Measurements from ENCODE around the gene SLC49A3.

Gene SLC49A3

DNA sequence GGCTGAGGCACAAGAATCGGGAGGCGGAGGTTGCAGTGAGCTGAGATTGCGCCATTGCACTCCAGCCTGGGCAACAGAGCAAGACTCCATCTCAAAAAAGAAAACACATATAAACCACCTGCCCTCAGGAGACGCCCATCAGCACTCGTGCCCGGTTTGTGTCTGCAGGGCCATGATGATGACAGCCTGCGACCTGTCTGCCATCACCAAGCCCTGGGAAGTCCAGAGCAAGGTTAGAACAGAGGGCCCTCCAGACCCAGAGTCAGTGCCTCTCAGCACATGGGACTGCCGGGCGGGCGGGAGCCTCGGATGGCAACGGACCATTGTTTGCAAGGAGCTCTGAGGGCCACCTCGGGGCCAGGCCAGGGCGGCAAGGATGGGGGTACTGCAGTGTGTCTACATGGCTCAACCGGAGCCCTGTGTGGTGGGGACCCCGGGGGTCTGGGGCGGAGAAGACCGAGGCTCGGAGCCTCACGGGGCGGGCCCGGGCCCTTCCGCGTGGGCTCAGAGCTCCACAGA lies 24.2 kb downstream of the SLC49A3 start:
- no peak for DNase-seq

- DNase-seq, result peak; percentile 91
Measured at GRCh38 chr4:663438-664428, 25.2 kb downstream of the SLC49A3 start.

- no peak for DNase-seq
Measured at GRCh38 chr4:663046-663437, 25.9 kb downstream of the SLC49A3 start.

DNA sequence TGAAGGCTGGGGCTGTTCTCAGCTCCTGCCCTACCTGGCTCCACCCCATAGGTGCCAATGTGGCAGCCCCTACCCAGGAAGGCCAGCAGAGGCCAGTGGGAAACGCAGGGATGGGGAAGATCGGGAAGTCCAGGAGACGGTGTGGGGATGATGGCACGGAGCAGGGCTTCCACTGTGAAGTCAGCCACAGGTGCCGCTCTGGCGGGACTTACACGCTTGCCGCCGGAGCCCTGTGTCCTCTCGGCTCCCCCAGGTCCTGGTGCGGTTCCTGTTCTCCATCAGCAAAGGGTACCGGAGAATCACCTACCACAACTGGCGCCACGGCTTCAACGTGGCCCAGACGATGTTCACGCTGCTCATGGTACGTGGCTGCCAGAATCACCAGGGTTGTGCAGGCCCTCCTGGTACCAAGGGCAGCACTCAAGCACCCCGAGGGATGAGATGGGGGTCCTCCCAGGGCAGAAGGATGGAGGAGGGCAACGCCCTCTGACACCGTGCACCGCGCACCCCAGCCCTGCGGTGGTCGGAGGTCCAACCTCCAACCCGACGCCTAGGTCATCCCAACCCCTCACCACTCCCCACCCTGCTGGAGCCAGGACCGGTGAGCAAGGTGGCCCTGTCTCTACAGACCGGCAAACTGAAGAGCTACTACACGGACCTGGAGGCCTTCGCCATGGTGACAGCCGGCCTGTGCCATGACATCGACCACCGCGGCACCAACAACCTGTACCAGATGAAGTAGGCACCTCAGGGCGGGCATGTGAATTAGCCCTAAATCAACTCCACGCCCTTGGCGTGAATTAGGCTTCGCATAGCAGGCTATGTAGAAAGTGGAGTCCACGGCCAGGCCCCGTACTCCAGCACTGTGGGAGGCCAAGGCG lies 26.8 kb downstream of the SLC49A3 start:
- no peak for DNase-seq

DNA sequence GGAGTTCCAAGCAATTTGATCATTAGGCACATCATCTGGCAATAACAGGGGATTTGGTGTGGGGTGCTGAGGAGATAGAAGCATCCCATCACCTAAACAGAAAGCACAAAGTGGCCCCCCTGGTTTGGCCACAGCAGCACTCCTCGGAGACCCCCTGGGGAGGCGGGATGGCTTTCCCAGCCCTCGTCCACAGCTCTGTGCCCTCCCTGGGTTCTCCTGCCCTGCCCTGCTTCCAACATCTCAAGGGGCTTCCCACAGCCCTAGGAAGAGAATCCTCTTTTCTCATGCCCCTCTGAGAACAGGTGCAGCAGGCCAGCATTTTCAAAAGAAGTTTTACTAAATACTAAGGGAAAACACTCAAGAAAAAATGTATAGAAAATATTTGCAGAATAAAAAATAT lies 27.7 kb downstream of the SLC49A3 start:
- no peak for DNase-seq

- no peak for DNase-seq
Measured at GRCh38 chr4:660401-660800, 28.6 kb downstream of the SLC49A3 start.

DNA sequence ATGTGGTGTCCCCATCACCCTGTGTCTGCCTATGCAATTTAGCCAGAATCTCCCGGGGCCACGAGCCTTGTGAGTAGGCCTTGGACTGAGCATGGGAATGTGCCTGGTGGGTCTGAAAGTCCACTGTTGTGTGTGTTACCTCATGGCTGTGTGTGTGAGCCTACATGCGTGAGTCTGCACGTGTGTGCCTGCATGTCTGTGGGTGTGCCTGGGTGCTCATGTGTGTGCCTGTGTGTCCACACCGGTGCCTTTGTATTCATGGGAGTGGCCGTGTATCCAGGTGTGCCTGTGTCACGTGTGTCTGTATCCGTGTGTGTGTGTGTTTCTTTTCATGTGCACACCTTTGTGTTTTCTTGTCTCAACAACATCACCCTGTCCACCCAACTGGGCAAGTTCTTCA lies 29.1 kb downstream of the SLC49A3 start:
- no peak for DNase-seq

DNA sequence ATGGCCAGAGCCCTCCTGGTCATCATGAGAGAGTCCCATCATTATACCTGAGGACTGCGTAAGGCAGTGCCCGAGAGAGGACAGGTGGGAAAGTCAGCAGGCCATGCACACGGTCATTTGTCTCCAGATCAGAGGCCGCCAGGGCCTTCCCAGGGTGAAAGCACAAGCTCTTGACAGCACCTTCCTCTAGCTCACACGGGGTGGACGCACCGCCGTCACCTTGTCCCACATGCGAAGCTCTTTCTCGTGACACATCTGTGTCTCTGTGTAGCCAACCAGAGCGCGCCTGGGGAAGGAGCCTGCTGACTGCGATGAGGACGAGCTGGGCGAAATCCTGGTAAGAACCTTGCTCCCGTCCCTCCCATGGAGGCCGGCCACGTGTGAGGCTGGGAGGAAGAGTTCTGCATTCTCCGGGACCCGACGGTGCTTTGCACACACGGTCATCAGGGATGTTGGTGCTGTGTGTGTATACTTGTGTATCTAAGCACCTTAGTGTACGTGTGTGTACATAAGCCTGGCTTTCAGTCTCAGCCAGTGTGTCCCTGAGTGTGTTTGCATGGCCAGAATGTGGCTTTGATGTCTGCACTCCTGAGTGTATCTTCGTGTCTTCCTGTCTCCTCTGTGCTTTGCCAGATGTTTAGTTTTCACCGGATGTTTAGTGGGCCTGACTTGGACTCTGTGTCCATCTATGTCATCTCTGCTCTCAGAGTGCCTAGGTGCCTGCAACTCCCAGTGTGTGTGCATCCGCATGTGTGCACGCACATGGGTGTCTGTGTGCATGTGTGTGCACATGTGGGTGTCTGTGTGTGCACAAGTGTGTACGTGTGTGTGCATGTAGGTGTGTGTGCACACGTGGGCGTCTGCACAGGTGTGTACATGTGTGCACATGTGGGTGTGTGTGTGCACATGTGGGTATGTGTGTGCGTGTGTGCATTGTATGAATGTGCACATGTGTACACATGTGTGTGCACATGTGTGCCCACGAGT lies 30.0 kb downstream of the SLC49A3 start:
- DNase-seq, result no peak

DNA sequence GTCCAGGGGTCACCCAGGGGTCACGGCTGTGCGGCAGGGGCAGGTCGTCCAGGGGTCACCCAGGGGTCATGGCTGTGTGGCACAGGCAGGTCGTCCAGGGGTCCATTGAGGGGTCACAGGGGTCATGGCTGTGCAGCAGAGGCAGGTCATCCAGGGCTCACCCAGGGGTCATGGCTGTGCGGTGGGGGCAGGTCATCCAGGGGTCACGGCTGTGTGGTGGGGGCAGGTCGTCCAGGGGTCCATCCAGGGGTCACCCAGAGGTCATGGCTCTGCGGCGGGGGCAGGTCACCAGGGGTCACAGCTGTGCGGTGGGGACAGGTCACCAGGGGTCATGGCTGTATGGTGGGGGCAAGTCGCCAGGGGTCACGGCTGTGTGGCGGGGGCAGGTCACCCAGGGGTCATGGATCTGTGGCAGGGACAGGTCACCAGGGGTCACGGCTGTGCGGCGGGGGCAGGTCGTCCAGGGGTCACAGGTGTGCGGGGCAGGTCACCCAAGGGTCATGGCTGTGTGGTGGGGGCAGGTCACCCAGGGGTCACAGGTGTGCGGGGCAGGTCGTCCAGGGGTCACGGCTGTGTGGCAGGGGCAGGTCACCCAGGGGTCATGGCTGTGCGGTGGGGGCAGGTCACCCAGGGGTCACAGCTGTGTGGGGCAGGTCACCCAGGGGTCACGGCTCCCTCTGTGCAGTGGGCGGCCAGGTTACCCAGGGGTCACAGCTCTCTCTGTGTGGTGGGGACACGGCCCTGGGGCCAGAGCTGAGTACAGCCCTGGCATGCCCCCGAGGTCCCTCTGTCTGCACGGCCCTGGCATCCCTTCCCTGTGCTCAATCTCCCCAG lies 30.9 kb downstream of the SLC49A3 start:
- no peak for DNase-seq

- no peak for DNase-seq
Measured at GRCh38 chr4:657338-657833, 31.6 kb downstream of the SLC49A3 start.

DNA sequence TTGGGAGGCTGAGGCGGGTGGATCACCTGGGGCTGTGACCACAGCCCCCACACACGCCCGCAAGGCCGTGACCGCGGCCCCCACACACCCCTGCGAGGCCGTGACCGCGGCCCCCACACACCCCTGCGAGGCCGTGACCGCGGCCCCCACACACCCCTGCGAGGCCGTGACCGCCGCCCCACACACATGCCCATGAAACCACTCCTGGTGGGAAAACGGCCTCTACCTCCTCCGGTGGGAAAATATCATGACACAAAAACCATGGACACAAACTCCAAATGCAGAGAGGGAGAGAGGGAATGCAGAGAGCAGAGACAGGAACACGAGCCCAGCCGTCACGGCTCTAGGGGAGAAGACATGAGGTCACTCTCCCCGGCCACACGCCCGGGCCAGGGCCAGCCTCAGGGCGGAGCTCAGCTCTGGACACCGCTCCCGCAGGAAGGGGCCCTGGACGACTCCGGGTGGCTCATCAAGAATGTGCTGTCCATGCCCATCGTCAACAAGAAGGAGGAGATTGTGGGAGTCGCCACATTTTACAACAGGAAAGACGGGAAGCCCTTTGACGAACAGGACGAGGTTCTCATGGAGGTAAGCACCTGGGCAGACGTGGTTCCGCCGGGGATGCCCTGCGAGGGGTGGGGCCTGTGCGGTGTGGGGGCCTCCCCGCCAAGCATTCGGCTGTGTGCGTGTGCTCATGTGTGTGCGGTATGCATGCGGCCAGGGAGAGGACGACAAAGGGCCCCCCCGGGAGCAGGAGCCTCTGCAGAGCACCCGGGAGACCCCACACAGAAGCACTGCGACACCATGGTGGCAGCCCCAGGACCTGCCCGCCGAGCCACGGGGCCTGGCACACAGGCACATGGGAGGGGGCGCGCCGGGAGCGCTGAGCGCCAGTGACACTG lies 32.3 kb downstream of the SLC49A3 start:
- DNase-seq, result no peak

DNA sequence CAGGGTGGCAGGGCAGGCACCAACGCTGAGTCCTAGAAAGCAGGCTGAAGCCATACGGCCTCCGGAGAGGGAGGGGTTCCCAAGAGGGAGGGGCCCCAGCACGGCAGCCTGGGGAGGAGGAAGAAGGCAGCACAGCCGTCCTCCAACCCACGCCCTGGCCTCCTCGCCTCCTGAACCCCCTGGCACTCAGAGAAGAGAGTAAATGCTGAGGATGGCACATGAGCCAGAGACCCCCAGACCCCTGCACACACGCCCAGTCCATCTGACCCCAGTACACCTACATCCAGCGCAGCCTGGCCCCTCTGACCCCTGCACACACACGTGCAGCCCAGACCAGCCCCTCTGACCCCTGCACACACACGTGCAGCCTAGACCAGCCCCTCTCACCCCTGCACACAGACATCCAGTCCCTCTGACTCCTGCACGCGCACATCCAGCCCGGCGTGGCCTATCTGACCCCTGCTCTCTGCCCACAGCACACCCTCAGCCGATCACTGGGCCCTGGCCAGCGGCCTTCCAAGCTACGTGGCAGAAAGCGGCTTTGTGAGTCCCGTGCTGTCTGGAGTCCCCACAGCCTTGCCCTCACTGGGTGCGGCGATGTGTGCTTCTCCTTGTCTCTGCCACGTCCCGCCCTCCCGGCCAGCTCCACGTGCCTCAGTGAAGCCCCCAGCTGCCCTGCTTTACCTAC lies 33.3 kb downstream of the SLC49A3 start:
- DNase-seq, result no peak

DNA sequence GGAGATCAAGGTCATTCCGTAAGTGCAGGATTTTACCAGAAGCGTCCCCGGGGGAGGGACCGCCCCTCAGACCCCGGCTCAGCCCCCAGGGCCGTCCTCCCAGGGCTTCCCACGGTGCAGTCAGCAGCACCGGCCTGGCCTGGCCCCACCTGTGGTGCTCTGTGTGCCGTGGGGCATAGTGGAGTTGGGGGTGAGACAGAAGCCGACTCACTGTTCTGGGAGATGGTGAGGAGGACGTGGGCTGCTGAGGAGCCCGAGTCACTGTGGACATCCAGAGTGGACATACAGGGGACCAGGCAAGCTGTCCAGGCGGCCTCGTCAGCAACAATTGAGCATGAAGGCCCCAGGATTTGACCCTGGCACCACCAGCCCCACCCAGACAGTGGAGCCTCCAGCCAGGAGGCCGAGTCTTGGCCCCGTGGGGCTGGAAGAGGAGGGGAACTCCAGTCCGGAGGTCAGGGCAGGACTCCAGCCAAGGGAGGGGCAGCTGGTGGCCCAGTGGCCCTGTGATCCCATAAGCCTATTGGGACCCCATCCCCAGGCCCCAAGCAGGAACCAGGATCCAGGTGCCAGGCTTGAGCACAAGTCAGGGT lies 34.0 kb downstream of the SLC49A3 start:
- no peak for DNase-seq

GRCh38 chr4:654503-654845 lies 34.5 kb downstream of the SLC49A3 start:
- DNase-seq, result no peak

DNA sequence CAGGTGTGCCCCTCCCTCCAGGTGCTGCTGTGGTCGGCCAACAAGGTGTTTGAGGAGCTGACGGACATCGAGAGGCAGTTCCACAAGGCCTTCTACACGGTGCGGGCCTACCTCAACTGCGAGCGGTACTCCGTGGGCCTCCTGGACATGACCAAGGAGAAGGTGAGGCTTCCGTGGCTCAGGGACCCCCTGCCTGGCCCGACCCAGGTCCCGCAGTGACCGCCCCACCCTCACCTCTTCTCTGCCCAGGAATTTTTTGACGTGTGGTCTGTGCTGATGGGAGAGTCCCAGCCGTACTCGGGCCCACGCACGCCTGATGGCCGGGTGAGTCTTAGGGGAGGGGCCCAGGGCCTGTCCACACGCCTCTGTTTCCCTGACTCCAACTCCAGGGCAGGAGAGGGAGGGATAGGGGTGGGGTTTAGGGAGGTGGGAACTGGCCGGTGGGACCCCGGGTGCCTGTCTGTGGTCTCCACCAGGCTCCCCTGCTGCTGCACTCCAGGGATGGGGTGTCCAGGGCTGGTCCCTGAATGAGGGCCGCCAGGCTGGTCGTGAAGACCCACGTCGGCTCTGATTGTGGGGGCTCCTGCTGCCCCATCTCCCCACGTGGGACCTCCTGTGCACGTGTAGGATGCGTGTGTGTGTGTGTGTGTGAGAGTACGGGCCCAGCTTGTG lies 35.0 kb downstream of the SLC49A3 start:
- DNase-seq, result no peak

DNA sequence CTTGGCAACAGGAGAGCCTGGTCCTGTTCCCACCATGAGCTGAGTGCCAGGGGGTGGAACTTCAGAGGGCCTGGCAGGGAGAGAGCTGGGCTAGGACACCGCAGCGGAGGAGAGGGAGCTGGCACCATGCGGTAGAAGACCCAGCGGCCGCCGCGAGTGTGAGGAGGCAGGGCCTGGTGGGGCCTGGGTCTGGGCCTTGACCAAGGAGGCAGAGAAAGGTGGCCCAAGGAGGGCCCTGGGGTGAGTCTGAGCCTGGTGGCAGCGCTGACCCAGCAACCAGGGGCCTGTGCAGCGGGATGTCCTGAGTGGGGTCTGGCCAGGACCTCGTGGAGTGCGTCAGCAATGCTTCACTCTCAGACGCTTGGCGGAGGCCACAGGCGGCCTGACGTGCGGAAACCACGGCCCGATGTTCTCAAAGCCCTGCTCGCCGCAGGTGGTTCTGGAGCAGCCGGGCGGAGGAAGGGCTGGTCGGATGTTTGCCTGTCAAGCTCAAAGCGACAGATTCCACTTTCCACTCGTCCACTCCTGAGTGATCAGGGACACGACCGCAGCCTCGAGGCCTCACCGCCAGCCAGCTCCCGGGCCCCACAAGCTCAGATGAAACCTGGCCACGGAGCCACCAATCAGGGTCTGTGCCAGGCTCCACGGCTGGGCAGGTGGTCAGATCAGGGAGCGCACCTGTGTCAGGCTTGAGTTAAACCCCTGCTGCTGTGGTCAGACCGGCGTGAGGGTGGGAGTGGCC lies 35.7 kb downstream of the SLC49A3 start:
- no peak for DNase-seq

GRCh38 chr4:651884-652642 lies 36.9 kb downstream of the SLC49A3 start:
- no peak for DNase-seq
